Activated CD4-positive, alpha-beta T cell treated with anti-CD3 and anti-CD28 coated beads, Interleukin-2, Interleukin-6, amounts not matched to agents 100 ng/mL and 50 ng/mL, durations not matched to agents 16 hours and 8 hours (primary cell): ENCODE measurements around the gene ERGIC2.

Experiments used
- DNase-seq: peaks from one replicate; pipeline ENCODE4 v3.0.0-alpha.2; 2020

Gene ERGIC2

DNA sequence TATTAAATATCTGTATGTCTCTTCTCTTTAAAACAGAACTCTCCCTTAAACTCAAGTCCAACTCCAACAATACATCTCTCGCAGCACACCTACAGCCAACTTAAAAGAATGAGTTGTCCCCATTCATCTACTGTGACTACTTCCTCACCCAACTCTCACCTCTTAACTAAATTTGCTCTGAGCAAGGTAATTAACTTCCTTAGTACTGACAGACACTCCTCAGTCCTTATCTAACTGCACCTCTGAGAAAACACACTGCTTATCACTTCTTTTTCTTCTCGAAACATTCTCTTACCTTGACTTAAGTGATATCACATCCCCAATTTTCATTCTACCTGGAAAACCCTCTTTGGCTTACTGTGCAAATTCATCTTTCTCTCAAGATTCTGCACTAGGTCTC is 7.0 kb downstream of the ERGIC2 start:
- no peak for DNase-seq

DNA sequence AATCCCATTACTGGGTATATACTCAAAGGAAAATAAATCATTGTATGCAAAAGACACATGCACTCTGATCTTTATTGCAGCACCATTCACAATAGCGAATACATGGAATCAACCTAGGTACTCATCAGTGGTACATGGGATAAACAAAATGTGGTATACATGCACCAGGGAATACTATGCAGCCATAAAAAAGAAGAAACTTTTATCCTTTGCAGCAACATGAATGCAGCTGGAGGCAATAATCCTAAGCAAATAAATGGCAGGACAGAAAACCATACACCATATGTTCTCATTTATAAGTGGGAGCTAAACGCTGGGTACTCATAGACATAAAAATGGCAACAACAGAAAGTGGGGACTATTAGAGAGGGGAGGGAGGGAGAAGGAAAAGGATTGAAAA is 15.9 kb downstream of the ERGIC2 start:
- DNase-seq: no peak

DNA sequence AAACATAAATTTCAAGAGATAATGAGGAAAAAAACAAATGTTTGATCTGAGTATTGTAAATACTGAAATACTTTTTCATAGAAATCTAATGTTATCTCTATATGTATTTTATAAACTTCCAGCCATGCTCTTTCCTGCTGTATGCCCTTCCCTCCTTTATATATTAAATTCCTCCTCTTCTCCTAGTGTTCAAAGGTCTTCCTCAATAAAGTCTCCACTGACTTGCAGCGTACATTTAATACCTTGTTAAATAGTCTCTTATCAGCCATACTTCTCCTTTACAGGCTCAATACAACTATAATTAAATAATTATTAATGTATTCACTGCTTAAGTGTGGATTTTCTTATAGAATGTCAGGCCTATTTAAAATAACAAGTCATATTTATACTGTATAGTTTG is 26.0 kb downstream of the ERGIC2 start:
- DNase-seq: no peak

DNA sequence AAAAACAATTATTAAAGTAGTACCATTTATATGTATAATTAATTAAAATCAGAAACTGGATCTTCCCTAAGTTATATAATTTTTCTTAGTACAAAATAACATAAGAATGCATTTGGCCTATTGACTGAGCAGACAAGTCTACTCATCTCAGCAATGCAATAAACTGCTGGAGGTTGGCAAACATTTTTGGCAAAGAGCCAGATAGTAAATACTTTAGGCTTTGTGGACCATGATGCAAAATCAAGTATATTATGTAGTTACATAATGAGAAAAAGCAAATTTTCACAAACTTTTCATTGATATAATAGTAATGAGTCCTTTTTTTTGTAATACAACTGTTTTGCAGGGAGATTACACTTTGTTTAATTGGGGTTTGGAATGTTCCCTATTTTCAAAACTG is 30.9 kb downstream of the ERGIC2 start:
- no peak for DNase-seq

DNA sequence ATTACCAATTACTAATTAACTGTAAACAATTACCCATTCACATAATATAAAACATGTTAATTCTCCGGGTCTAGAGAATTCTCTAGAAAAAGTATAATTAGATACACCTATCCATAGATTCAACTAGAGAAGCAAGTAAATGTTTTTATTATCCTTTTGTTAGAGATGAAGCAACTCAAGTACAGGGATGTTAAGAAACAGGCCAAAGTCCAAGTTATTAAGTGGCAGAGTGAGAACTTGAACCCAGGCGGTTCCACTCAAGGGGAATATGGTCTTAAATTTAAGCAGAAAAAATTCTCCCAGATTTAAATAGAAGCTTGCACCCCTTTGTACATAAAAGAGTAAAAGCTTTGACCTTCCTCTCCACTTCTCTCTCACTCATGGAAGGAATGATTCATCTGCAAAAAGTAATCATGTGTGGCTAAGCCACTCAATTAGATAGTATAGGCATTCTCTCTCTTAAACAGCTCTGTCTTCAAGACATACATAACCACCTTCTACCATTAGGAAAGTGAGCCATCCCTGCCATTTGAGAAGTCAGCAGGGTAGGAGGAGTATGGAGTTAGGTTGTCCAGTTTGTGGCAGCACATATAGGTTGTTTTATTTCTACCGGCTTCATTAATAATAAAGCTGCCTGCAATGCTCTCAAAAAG is 34.1 kb downstream of the ERGIC2 start:
- DNase-seq: peak; percentile 11

DNA sequence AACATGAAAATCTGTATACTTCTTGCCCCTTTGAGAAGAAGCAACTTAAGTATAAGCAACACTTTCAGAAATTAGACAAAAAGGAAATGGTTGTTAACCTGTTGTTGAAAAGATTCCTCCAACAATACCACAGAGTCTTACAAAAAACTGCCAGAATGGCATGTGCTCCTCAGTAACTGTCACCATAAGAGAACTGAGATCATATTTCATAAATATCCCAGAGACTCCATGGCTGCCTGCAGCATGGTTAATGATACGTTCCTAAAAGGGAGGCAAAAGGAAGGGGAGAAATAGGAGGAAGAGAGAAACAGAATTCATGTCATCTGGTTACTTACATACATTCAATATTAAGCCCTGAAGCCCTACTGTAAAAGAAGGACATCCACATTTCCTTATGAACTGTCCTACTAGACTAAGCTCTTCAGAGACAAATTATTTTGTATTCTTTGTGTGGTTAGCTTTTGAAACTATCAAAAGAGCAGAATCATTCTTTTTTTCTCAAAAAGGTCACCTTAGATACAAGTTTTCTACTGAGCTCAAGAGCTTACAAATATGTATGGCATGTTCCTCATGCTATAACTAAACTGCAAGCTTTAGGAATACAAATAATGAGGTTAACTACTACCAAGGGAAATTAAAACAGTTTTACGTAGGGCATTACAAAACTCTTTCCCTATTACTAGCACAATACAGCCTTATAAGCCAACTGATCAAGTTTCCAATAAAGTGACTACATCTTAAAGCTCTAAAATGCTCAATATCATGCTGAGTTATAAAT is 37.8 kb downstream of the ERGIC2 start:
- no peak for DNase-seq

DNA sequence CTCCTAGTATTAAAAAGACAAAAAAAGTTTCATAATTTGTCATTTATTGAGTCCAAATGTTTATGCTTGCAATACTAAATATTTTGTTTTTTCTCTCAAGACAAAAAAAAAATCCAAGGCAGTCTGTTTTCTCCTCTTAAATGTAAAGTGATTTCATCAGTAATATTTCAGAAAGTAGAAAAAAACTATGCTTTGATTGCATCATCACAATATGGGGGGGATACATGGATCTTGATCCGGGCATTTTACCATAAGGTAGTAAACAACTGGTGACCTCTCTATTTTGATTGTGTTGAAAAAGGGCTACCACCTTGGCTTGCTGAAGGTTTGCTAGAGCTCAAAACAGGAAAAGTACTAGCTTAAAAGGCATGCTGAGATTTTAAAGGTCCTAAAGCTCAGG is 43.6 kb downstream of the ERGIC2 start:
- DNase-seq: no peak

DNA sequence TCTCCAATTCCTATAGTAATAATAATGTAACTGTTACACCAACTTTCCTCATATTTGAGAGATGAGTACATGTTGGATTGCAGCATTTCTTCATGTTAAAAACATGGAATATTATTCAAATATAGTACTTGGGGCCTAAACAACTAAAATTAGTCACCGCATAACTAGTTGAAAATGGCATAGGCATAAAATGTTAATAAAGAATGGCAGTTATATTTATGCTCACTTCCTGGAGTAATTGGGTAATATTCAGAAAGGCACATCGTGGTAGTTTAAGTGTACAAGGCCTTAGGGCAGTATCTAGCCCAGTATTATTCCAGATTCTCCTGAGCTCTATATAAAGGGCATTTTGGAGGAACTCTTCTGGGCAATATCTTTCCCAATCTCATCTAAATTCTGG is 46.0 kb downstream of the ERGIC2 start:
- DNase-seq: no peak

DNA sequence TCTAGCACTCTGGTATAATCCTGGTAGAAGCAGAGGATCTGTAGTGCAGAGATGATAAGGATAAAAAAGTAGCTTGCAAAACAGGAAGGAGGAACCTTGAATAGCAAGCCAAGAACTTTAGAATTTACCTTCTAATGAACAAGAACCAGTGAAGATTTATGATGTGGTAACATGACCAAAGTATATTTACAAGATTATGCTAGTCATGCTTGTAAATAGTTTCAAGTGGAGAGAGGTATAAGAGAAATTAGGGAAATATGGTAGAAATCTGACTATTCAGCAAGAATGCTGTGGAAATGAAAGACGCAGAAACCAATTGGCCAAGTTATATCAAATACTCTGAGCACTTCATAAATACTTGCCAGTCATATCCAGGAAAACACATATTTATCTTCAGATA is 47.8 kb downstream of the ERGIC2 start:
- no peak for DNase-seq

DNA sequence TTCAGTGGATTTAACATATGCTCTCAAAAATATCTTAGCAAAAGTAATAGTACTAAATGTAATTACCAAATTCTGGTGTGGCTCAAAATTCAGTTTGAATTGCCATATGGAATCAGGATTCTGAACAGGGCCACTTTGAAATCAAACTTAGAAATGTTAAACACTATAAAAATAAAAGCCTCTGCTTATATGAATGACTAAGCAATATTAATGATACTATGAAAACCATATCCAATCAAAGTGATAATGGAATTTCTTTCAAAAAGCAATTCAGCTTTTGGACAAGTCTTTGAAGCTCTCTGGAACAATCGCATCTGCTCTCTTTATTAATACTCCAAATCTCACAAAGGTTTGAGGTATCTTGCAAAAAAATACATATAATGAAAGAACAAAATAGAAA is 51.6 kb downstream of the ERGIC2 start:
- no peak for DNase-seq

DNA sequence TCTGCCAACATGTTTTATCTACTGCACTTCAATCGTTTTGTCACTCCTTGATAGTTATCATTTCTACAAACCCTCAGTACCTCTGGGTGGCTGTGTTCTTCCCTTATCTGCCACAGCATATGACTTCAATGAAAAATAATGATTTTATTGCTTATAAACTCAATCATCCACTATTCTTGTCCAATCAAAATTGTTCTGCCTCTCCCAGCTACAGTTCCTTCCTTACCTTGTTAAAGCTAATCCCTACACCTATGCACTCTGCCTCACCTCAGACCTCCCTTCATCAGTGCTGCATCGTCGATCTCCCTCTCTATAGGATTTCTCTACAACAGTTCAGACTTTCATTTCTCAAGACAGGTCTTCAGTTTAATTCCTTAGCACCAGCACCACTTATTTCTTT is 58.8 kb downstream of the ERGIC2 start:
- DNase-seq: no peak

DNA sequence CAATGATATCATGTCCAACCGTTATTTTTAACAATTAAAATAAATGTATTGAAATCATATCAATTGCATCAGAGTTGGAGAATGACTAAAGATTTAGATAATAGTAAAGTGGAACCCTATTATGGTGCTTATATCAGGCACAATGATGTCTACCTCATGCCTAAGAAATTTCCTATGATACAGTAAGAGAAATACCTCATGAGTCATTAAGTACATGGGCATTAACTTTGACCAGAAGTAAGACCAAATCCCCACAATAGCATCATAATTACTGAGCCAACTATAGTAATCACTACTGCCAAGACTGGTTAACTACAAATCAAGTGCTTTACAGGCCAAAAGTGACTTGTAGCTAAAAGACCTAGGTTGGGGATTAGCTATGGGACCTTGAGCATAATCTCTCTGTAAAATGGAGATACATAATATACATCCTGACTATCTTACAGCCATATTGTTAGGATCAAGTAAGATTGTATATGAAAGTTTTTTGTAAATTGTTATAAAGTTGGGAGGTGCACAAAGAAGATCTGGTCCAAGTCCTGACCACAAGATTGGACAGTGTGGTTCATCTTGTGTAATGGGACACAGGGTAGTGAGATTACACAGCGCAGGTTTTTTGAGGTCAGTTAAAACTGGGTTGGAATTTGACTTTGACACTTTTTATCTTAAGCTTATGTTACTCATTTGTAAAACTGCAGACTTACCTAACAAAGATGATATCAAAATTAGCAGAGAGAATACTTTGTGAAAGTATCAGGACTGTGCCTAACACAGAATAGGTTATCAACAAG is 60.5 kb downstream of the ERGIC2 start:
- no peak for DNase-seq

DNA sequence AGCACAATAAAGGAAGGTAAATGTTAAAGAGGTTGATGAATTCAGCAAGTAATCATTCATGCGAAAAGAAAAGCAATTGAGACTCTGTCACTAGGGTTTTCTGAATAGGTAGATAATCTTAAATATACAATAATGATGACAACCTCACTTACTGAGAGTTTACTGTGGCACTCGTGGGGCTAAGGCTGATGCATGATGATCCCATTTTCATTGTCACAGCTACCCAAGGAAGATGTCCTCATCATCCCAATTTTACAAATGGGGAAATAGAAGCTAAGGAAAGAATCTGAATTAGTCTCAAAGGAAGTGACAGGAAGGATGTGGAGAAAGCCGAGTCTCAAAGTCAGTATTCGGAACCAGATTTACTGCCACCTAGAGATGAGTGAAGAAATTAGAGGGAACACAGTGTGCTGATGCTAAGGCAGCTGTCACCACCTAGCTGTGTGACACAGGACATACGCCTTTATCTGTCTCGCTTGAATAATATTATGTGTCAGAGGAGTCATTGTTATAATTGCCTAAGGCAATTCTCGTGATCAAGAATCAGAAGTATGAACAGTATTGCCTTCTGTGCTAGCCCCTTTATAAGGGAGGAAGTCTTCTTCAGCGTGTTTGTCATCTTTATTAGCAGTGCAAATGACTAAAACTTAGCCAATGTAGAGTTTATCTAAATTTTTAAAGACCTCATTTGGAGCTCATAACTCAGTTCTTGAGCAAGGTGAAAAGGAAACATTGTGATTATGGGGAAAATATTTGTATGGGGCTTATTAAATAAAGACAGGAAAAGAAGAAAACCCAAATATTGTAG is 63.2 kb downstream of the ERGIC2 start:
- DNase-seq: peak; percentile 73

DNA sequence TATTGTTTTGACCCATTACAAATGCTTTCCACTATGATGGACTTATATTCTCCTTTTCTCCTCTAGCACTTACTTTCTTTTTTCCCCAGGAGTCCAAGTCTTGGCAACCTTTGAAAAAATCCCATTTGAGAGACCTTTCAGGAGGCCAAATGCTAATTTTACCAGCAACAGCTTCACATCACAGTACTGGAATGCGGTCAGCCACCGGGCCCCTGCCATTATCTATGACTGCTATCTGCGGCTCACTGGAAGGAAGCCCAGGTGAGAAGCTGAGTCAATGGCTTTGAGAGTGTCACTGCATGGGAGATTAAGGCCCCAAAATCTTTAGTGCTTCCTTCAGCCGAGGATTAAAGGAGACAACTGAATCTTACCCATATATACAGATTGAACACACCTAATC is 64.2 kb downstream of the ERGIC2 start:
- DNase-seq: no peak

DNA sequence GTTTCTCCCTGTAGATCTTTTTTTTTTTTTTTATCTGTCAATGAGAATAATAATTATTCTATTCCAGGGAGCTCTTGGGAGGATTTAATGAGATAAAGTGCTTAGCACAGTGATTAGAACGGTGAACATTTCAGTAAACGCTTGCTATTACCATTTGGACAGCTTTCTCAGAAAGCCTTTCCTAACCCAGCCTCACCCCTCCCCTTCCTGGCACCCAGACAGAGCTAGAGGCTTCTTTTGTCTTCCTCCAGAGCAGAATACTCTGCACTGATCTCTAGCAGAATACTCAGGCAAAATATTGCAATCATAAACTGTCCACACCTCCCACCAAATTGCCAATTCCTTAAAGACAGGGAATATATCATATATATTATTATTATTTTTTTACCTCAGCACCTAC is 66.6 kb downstream of the ERGIC2 start:
- no peak for DNase-seq

DNA sequence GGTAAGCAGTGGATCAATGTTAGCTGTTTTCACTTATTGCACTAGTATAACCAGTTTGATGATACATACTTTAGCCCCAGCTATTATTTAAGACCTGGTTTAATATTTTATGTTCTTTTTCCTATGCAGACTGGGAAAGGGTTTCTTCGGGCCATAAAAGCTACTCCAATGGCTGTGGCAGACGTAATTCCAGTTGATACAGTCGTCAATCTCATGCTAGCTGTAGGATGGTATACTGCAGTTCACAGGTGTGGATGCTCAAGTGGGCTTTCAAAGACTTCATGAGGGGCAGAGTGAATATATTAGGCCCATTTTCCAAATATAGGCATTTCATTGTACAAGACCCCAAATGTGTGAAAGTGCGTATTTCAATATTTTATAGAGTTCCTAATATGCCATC is 70.1 kb downstream of the ERGIC2 start:
- DNase-seq: no peak

DNA sequence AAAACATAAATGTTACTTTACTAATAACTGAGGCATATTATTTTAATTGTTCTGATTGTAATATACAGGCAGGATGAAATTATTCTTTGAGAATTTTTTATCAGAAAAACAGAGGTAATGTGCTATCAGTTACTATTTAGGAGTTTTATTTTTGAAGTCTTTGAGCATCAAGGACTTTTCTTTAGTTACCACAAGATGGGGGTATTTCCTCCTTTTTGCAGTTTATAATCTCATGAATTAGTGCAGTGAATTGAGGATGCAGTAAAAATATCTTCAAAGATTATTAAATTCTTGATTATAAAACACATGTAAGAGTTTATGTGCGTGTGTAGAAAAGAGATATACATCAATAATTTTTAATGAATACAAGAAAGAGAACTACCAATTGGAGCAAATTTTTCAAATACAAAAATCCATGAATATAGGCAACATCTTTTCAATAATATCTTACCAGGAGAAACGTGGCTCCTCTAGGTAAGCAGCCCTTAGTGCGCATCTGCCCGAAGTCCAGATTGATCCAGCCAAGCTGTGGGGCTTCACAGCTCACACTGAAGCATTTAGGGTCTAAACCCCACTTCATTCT is 71.6 kb downstream of the ERGIC2 start:
- DNase-seq: no peak

DNA sequence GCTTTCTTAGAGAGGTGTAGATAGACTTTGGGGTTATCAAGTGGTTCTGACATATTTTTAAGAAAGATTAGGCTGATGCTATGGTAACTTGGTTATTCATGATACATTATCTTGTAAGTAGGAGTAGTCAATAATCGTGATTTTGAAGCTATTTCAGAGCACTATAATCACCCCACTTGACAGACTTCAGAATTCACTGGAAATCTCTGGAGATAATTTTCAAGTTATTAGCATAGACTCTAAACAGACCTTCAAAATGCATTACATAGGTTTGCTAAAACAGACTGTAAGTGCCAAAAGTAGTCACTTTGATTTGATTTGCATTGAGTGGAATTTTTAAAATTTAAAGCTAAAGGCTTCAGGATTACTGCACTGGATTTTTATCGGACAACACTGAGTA is 74.3 kb downstream of the ERGIC2 start:
- DNase-seq: no peak

DNA sequence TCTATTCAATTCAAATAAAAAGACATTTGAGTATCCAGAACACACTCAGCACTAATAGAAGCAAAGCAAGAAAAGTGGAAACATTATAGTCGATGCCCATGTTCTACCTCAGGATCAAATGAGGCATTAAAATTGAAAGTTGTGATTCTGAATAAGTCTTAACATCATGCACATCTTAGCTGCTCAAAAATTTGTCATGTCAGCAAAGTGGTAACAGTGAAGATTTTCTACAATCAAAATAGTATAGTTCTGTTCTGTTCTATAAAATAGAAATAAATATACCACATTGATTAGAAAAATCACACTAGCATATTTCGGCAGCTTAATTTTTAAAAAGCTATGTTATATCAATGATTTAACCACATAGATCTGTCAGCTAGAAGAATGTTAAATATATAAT is 74.7 kb downstream of the ERGIC2 start:
- no peak for DNase-seq

DNA sequence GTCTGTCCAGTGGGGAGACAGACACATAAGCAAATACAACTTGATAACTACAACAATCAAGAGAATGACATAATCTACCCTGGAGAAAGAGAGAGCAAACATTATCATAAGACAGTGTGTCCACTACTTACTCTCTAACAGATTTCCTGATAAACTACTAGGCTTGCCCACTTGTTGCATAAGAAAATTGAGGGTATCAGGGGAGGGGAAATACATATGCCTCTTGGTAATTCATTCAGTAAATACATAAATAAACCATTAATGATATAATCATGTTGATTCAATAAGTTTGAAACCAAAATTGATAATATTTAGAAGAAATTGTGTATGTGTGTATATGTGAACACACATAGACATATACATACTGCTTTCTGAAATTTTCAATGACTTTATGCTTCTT is 76.6 kb downstream of the ERGIC2 start:
- DNase-seq: no peak

DNA sequence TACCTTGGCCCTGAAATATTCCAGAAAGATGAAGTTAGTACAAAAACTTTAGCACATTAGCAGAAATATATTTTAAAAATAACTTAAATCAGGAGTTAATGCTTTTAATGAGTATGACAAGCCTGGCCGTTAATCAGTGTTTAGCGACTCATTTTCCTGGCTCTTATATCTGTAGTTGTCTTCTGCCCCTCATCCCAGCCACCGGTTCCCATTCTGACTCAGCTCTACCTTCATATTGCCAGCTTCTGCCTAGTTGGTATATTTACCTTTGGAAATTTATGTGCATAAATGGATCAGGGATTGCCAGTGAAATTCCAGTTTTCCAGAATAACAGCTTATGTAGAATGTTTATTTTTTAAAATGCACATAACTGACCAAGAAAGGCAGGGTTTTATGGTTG is 79.9 kb downstream of the ERGIC2 start:
- DNase-seq: no peak

DNA sequence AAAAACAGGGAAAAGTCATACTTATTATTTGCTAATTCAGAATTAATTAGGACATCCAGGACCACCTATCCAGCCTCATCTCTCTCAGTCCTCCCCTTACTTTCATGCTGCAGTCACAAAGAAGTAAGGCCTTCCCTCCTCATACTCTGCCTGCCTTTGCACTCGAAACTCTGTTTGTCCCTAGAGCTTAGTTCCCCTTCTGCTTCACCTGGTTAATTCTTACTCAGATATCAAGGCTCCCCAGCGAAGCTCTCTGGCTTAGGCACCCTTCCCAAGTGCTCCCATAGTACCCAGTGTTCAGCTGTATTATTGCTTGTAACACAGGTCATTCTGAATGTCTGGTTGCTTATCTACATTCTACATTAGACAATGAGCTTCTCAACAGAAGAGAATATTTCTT is 81.3 kb downstream of the ERGIC2 start:
- no peak for DNase-seq

DNA sequence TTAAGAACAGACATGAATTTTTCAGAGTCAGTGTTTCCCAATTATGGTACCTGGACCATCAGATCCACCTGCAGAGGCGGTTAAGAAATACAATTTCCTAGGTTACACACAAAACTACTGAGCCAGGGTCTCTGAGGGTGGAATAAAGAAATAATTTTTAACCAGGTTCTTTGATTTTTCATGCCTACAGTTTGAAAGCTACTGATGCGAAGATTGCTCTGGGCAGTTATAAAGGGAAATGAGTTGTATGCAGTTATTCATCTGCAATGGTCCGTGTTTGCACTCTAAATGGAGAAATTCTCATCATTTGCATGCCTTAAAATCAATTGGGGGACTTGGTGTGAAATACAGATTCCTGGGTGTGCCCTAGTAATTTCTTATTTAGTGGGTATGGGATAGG is 89.7 kb downstream of the ERGIC2 start:
- DNase-seq: no peak
